Nephron progenitor cell (in vitro differentiated cells): ENCODE measurements around the gene KCNQ4.

Experiments
- DNase-seq: peaks from one replicate; pipeline ENCODE4 v3.0.0; 2021
- H3K27ac Mint-ChIP-seq: 2 replicates; pipeline ENCODE4 v1.8.0; 2021; ENCODE audit warnings: mild to moderate bottlenecking, moderate library complexity, mixed read lengths
- H3K27me3 Mint-ChIP-seq: 2 replicates; pipeline ENCODE4 v1.8.0; 2021; ENCODE audit warnings: mild to moderate bottlenecking, low read depth, mixed read lengths; ENCODE audit not compliant: poor library complexity
- H3K36me3 Mint-ChIP-seq: 2 replicates; pipeline ENCODE4 v1.8.0; 2021; ENCODE audit warnings: low read depth, mixed read lengths
- H3K4me1 Mint-ChIP-seq: 2 replicates; pipeline ENCODE4 v1.8.0; 2021; ENCODE audit warnings: mixed read lengths
- H3K4me3 Mint-ChIP-seq: 2 replicates; pipeline ENCODE4 v1.8.0; 2021; ENCODE audit warnings: mild to moderate bottlenecking, moderate library complexity, mixed read lengths
- H3K9me3 Mint-ChIP-seq: 2 replicates; pipeline ENCODE4 v1.8.0; 2021; ENCODE audit warnings: mild to moderate bottlenecking, moderate library complexity, mixed read lengths
- TF ChIP-seq, protein P1 (sequence below): fragments of 200-600 bp; sonication (generic); IDR thresholded peaks from 2 replicates; pipeline ENCODE4 v1.5.0; 2021; ENCODE audit warnings: antibody characterized with exemption

Gene KCNQ4

DNA sequence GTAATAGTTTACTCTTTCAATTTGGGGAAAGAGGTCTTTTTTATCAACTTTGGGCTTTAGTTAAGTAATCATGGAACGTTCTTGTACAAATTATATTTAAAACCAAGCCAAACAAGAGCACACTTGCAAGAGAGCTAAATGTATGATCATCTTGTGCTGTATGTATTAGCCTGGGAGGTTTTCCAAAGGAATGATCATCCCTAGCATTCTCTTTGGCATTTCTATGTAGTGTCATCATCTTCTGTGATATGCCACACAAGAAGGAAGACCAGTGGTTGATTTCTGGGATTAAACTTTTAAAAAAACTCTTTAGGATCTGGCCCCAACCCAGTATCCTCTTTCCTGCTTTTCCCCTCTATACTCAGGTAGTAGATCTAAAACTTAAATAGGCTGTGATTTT lies 38.4 kb upstream of the KCNQ4 start:
- peak overlapping the region; percentile 51 for H3K27ac Mint-ChIP-seq
- no peak overlapping the region for H3K4me3 Mint-ChIP-seq
- H3K9me3 Mint-ChIP-seq: no peaks in the 10 kb centered on the region
- peaks cover 6% of the 10 kb centered on the region for H3K4me1 Mint-ChIP-seq
- TF ChIP-seq, protein P1, sequence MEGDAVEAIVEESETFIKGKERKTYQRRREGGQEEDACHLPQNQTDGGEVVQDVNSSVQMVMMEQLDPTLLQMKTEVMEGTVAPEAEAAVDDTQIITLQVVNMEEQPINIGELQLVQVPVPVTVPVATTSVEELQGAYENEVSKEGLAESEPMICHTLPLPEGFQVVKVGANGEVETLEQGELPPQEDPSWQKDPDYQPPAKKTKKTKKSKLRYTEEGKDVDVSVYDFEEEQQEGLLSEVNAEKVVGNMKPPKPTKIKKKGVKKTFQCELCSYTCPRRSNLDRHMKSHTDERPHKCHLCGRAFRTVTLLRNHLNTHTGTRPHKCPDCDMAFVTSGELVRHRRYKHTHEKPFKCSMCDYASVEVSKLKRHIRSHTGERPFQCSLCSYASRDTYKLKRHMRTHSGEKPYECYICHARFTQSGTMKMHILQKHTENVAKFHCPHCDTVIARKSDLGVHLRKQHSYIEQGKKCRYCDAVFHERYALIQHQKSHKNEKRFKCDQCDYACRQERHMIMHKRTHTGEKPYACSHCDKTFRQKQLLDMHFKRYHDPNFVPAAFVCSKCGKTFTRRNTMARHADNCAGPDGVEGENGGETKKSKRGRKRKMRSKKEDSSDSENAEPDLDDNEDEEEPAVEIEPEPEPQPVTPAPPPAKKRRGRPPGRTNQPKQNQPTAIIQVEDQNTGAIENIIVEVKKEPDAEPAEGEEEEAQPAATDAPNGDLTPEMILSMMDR: no peak
- no peak for DNase-seq
- H3K27me3 Mint-ChIP-seq: no peaks in the 10 kb centered on the region
- H3K36me3 Mint-ChIP-seq: peaks cover 70% of the 10 kb centered on the region

DNA sequence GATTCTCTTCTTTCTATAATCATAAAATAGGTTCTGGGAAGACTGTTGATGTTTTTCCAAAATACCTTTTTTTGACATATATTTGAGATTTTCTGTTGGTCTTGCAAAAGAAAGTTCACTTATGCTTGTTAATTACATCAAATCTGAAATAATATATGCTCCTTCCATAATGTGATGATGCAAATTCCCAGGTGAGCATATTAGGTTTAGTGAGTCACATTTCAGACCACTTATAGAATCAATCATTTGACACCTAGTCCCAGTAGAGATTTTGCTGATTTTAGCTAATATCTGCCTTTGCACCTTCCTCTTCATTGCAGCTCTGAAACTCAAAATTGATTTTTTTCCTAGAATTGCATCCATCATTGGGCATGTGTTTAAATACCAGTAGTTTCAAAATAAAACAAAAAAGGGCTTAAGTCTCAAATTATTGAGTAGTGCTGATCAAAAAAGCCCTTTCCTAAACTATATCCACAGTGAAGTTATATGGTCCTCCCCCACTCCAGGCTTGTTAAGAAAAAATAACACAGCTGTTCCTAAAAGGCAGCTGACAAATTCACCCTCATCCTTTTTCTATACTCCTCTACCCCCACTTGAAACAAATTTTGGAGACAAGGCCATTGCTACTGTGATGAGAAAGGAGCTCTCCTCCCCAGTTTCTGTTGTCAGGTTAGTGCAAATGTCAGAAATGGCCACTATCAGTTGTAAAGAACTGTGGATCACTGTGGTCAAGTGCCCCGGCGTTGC lies 37.1 kb upstream of the KCNQ4 start:
- TF ChIP-seq, protein P1: no peak
- H3K27ac Mint-ChIP-seq: no peak overlapping the region
- no peak for DNase-seq
- no peaks in the 10 kb centered on the region for H3K27me3 Mint-ChIP-seq
- no peaks in the 10 kb centered on the region for H3K9me3 Mint-ChIP-seq
- H3K36me3 Mint-ChIP-seq: peaks cover 68% of the 10 kb centered on the region
- H3K4me1 Mint-ChIP-seq: peaks cover 6% of the 10 kb centered on the region
- H3K4me3 Mint-ChIP-seq: no peak overlapping the region

DNA sequence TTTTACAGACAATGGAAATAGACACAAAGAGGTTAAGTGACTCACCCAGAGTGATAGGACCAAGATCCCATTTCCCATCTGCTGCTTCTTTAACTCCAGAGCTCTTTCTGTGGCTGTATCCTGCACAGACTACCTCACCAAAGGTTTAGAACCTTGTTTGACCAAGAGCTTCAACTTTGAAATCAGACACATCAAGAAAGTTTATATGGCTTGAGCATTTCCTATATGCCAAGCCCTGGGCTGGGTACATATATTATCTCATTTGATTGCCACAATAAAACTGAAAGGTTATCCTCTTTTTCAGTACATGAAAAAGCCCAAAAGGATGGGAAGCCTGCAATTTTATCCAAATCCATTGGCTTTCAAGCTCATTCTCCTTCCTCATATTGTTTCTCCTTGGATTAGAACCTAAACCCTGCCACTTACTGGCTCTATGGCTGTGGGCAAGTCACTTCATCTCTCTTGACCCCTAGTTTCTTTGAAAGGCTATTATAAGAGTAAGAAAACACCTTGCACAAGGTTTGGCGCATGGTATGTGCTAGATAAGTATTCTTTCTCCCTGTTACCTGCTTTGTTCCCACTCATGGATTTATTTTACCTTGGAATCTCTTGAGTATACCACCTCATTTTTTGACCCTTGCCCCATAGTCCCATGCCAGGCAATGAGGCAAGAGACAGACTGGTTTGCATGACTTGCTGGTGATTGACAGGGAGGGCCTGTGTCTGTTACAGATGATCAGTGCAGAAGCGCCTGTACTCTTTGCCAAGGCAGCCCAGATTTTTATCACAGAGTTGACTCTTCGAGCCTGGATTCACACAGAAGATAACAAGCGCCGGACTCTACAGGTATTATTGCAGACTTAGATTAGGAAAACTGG lies 34.5 kb upstream of the KCNQ4 start:
- Mint-ChIP-seq H3K27ac (peak overlapping the region; percentile 45), H3K36me3 (peaks cover 67% of the 10 kb centered on the region), H3K4me1 (peaks cover 6% of the 10 kb centered on the region), H3K4me3 (no peak overlapping the region), H3K27me3 (no peaks in the 10 kb centered on the region), H3K9me3 (no peaks in the 10 kb centered on the region)
- DNase-seq: no peak
- TF ChIP-seq, protein P1: no peak

DNA sequence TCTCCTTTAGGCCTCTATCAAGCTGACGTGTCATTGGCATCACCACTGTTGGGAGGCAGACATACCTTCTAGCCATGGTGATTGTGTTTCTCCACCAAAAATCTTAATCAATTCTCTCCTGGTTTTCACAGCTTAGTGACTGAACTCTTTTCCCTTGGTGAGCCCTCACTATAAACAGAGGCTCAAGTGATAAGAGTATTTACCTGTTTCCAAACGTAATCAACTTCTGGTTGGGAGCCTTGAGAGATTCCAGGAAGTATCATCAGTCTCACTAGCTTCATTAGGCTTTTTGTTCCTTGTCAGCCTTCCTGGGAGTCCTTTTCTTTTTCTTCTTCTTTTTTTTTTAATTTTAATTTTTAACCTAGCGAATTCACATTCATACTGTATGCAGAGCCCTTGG lies 33.8 kb upstream of the KCNQ4 start:
- no peaks in the 10 kb centered on the region for H3K27me3 Mint-ChIP-seq
- peaks cover 73% of the 10 kb centered on the region for H3K36me3 Mint-ChIP-seq
- TF ChIP-seq, protein P1: no peak
- DNase-seq: no peak
- no peaks in the 10 kb centered on the region for H3K9me3 Mint-ChIP-seq
- peaks cover 6% of the 10 kb centered on the region for H3K4me1 Mint-ChIP-seq
- H3K27ac Mint-ChIP-seq: no peak overlapping the region
- no peak overlapping the region for H3K4me3 Mint-ChIP-seq

DNA sequence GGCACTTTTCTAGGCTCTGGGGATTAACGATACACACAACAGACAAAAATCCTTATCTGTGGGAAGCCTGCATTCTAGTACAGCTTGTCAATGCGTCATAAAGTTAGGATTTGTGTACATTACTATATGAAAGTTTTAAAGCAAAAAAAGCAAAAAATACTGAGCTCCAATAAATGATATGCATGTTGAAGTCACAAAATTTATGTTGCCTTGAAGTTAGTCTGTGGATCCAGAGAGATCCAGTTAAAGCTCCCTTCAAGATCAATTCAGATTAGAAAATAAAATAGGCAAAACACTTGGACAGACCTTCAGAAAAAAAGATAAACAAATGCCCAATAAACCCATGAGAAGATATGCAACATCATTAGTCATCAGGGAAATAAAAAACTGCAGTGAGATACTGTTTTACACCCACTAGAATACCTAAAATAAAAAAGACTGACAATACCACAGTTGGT lies 33.1 kb upstream of the KCNQ4 start:
- no peaks in the 10 kb centered on the region for H3K27me3 Mint-ChIP-seq
- no peak overlapping the region for H3K4me3 Mint-ChIP-seq
- TF ChIP-seq, protein P1: no peak
- peaks cover 6% of the 10 kb centered on the region for H3K4me1 Mint-ChIP-seq
- DNase-seq: no peak
- H3K9me3 Mint-ChIP-seq: no peaks in the 10 kb centered on the region
- H3K27ac Mint-ChIP-seq: no peak overlapping the region
- H3K36me3 Mint-ChIP-seq: peaks cover 74% of the 10 kb centered on the region
